ENCODE data around the gene PDZD11. TPM values are rescaled to one million over a fixed set of nuclear protein-coding genes. Genes with fewer than 3 reads are reported as not detected.
"Not testable (repeated sequence)": the region's sequence is repeated elsewhere in the genome, so short reads cannot be mapped to it uniquely, and the experiment has no call there.

The PDZD11 gene
- polyA plus RNA-seq, 1 donor from 2014 or later = 64.7 TPM

DNA sequence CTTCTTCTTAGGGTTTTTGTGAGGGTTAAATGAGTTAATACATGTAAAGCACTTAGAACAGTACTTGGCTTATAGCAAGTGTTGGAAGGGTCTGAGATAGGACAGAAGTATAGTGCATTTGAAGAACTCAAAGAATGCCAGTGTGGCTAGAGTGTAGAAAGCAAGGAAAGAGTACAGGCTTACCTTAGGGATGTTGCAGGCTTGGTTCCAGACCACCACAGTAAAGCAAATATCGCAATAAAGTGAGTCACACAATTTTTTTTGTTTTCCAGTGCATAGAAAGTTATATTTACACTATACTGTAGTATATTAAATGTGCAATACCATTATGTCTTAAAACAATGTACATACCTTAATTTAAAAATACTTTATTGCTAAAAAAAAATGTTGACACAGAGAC lies 41.4 kb upstream of the PDZD11 start:
- no peak overlapping the region for H3K9ac ChIP-seq (ENCODE audit: low read length)
- no peaks in the 10 kb centered on the region for H3K36me3 ChIP-seq (ENCODE audit: insufficient read depth, low read length)
- no peak overlapping the region for H2AFZ ChIP-seq (ENCODE audit: low read depth, low read length)
- H3K9me3 ChIP-seq (ENCODE audit: low read length) = no peaks in the 10 kb centered on the region
- H3K4me2 ChIP-seq (ENCODE audit: low read length) = no peak overlapping the region
- H3K27ac ChIP-seq (ENCODE audit: low read length) = no peak overlapping the region
- H3K27me3 ChIP-seq (ENCODE audit: insufficient read depth, low read depth, low read length) = no peaks in the 10 kb centered on the region
- TF ChIP-seq POLR2AphosphoS5 (IDR thresholded peaks at IDR 0.05) (no peak), SMC3 (conservative IDR thresholded peaks at IDR 0.05; ENCODE audit: poor library complexity) (no peak), TAF1 (IDR thresholded peaks at IDR 0.05; ENCODE audit: low read depth) (no peak), MXI1 (conservative IDR thresholded peaks at IDR 0.05; ENCODE audit: poor library complexity, severe bottlenecking) (no peak), EZH2 (IDR thresholded peaks at IDR 0.05; ENCODE audit: borderline replicate concordance, insufficient read depth, low read length, poor library complexity, severe bottlenecking) (no peak), REST (IDR thresholded peaks at IDR 0.05; ENCODE audit: borderline replicate concordance) (no peak), EP300 (conservative IDR thresholded peaks at IDR 0.05; ENCODE audit: poor library complexity, severe bottlenecking) (no peak), CTCF (IDR thresholded peaks at IDR 0.05; ENCODE audit: poor library complexity, severe bottlenecking) (no peak), RAD21 (conservative IDR thresholded peaks at IDR 0.05) (no peak)
- H3K79me2 ChIP-seq (replicated peaks; ENCODE audit: insufficient read depth, low read length) = no peaks in the 10 kb centered on the region
- H3K4me3 ChIP-seq (ENCODE audit: low read length) = no peak overlapping the region
- H4K20me1 ChIP-seq (ENCODE audit: insufficient read depth) = no peaks in the 10 kb centered on the region
- no peaks in the 10 kb centered on the region for H3K9me2 ChIP-seq (ENCODE audit: insufficient read depth, low read length)
- H3F3A ChIP-seq (ENCODE audit: insufficient read depth, low read length, poor library complexity, severe bottlenecking) = no peaks in the 10 kb centered on the region

- H3K36me3 ChIP-seq (ENCODE audit: insufficient read depth, low read length) = no peaks in the 10 kb centered on the region
- no peaks in the 10 kb centered on the region for H4K20me1 ChIP-seq (ENCODE audit: insufficient read depth)
- H3K9me2 ChIP-seq (ENCODE audit: insufficient read depth, low read length) = no peaks in the 10 kb centered on the region
- H2AFZ ChIP-seq (ENCODE audit: low read depth, low read length) = no peak overlapping the region
- no peaks in the 10 kb centered on the region for H3K9me3 ChIP-seq (ENCODE audit: low read length)
- H3K4me3 ChIP-seq (ENCODE audit: low read length) = no peak overlapping the region
- H3K27me3 ChIP-seq (ENCODE audit: insufficient read depth, low read depth, low read length) = no peaks in the 10 kb centered on the region
- H3F3A ChIP-seq (ENCODE audit: insufficient read depth, low read length, poor library complexity, severe bottlenecking) = no peaks in the 10 kb centered on the region
- no peak overlapping the region for H3K4me2 ChIP-seq (ENCODE audit: low read length)
- TF ChIP-seq REST (IDR thresholded peaks at IDR 0.05; ENCODE audit: borderline replicate concordance) = no peak
- TF ChIP-seq MXI1 (conservative IDR thresholded peaks at IDR 0.05; ENCODE audit: poor library complexity, severe bottlenecking) = no peak
- TF ChIP-seq CTCF (IDR thresholded peaks at IDR 0.05; ENCODE audit: poor library complexity, severe bottlenecking) = no peak
- no peak for TF ChIP-seq EZH2 (IDR thresholded peaks at IDR 0.05; ENCODE audit: borderline replicate concordance, insufficient read depth, low read length, poor library complexity, severe bottlenecking)
- no peak for TF ChIP-seq EP300 (conservative IDR thresholded peaks at IDR 0.05; ENCODE audit: poor library complexity, severe bottlenecking)
- TF ChIP-seq POLR2AphosphoS5 (IDR thresholded peaks at IDR 0.05) = no peak
- TF ChIP-seq TAF1 (IDR thresholded peaks at IDR 0.05; ENCODE audit: low read depth) = no peak
- no peak for TF ChIP-seq RAD21 (conservative IDR thresholded peaks at IDR 0.05)
- no peak for TF ChIP-seq SMC3 (conservative IDR thresholded peaks at IDR 0.05; ENCODE audit: poor library complexity)
- no peaks in the 10 kb centered on the region for H3K79me2 ChIP-seq (replicated peaks; ENCODE audit: insufficient read depth, low read length)
- no peak overlapping the region for H3K9ac ChIP-seq (ENCODE audit: low read length)
- no peak overlapping the region for H3K27ac ChIP-seq (ENCODE audit: low read length)
These were observed 34.6 kb upstream of the PDZD11 start for GRCh38 chrX:70324326-70324725.

DNA sequence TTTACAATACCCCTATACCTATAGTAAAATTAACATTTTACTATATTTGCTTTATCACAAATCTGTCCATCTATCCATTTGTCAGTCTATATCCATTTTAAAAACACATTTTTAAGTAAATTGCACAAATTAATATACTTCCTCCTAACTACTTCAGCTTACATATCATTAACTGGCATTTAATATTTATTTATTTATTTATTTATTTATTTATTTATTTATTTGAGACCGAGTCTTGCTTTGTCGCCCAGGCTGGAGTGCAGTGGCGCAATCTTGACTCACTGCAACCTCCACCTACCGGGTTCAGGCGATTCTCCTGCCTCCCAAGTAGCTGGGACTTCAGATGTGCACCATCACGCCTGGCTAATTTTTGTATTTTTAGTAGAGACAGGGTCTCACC lies 33.9 kb upstream of the PDZD11 start:
- not testable (repeated sequence) for H4K20me1 ChIP-seq (ENCODE audit: insufficient read depth); H3K9me3 ChIP-seq (ENCODE audit: low read length)

More for the DNA sequence above, 33.9 kb upstream of the PDZD11 start:
- H3K27ac ChIP-seq (ENCODE audit: low read length); H3K4me2 ChIP-seq (ENCODE audit: low read length); H3K4me3 ChIP-seq (ENCODE audit: low read length); H3K9ac ChIP-seq (ENCODE audit: low read length); H2AFZ ChIP-seq (ENCODE audit: low read depth, low read length); H3K36me3 ChIP-seq (ENCODE audit: insufficient read depth, low read length); H3K79me2 ChIP-seq (replicated peaks; ENCODE audit: insufficient read depth, low read length); H3F3A ChIP-seq (ENCODE audit: insufficient read depth, low read length, poor library complexity, severe bottlenecking); H3K27me3 ChIP-seq (ENCODE audit: insufficient read depth, low read depth, low read length); H3K9me2 ChIP-seq (ENCODE audit: insufficient read depth, low read length): not testable (repeated sequence)
